Measurements from ENCODE around the gene ARHGAP45. TPM values are rescaled to one million over a fixed set of nuclear protein-coding genes. Genes with fewer than 3 reads are reported as not detected.

ARHGAP45 gene
- total and polyA plus RNA-seq, 8 donors = 12.2 to 211 (median 15.8) TPM

DNA sequence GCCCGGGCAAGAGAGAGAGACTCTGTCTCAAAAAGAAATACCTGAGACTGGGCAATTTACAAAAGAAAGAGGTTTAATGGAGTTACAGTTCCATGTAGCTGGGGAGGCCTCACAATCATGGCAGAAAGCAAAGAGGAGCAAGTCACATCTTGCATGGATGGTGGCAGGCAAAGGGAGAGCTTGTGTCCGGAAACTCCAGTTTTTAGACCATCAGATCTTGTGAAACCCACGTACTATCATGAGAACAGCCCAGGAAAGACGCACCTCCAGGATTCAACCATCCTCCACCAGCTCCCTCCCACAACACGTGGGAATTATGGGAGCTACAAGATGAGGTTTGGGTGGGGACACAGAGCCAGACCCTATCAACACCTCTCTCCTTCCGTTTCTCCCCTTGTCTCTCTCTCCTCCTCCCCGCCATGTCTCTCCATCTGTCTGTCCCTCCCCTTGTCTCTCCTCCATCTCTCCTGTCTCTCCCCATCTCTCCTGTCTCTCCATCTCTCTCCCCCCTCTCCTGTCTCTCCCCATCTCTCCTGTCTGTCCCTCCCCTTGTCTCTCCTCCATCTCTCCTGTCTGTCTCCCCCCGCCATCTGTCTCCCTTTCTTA lies 18.2 kb downstream of the ARHGAP45 start:
- Histone ChIP-seq H3K4me1 (peaks cover 8 to 67% (median 40%) of the 10 kb centered on the region in 4 donors), H3K27me3 (peaks cover 0 to 16% (median 0%) of the 10 kb centered on the region in 3 donors), H3K27ac (no peak overlapping the region), H3K36me3 (peaks cover 25 to 88% (median 64%) of the 10 kb centered on the region in 4 donors), H3K9me3 (no peaks in the 10 kb centered on the region), H3K4me3 (no peak overlapping the region)
- TF ChIP-seq, protein P1, sequence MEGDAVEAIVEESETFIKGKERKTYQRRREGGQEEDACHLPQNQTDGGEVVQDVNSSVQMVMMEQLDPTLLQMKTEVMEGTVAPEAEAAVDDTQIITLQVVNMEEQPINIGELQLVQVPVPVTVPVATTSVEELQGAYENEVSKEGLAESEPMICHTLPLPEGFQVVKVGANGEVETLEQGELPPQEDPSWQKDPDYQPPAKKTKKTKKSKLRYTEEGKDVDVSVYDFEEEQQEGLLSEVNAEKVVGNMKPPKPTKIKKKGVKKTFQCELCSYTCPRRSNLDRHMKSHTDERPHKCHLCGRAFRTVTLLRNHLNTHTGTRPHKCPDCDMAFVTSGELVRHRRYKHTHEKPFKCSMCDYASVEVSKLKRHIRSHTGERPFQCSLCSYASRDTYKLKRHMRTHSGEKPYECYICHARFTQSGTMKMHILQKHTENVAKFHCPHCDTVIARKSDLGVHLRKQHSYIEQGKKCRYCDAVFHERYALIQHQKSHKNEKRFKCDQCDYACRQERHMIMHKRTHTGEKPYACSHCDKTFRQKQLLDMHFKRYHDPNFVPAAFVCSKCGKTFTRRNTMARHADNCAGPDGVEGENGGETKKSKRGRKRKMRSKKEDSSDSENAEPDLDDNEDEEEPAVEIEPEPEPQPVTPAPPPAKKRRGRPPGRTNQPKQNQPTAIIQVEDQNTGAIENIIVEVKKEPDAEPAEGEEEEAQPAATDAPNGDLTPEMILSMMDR (IDR thresholded peaks at IDR 0.05) = no peak
- TF ChIP-seq EP300 (IDR thresholded peaks at IDR 0.05) = no peak
- no peak for TF ChIP-seq POLR2AphosphoS5 (IDR thresholded peaks at IDR 0.05)
- TF ChIP-seq POLR2A (IDR thresholded peaks at IDR 0.05) = no peak
- no peak for DNase-seq
- 64 to 81% (median 74%) methylated on average over 8 of the region's 8 CpGs for WGBS, 5 donors
- intact Hi-C loops (cut with DNase I; ENCODE audit: low total_unique reads) = no loop called here

DNA sequence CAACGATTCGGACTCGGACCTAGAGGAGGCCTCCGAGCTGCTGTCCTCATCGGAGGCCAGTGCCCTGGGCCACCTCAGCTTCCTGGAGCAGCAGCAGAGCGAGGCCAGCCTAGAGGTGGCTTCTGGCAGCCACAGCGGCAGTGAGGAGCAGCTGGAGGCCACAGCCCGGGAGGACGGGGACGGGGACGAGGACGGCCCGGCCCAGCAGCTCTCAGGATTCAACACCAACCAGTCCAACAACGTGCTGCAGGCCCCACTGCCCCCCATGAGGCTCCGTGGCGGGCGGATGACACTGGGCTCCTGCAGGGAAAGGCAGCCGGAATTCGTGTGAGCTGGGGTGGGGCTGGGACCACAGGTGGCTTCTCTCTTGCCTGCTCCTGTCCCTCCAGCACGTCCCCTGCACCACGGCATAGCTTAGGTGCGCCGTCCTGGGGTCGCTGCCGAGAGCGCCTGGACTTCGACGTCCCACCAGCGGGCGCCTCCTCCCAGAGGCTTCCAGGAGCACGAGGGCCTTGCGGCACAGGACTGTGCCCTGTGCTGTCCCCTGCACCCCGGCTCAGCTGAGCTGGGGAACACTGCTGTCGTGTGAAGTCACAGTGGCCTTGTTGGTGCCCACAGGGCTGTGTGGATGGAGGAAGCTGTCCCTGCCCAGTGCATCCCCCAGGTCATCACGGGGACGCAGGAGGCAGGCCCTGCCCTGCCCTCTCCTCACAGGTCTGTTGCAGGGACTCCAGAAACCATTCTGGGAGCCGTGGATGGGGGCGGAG lies 18.9 kb downstream of the ARHGAP45 start:
- peaks cover 28 to 88% (median 65%) of the 10 kb centered on the region in 4 donors for H3K36me3 ChIP-seq
- H3K27me3 ChIP-seq = peaks cover 0 to 16% (median 0%) of the 10 kb centered on the region in 3 donors
- no peak for DNase-seq
- WGBS, 5 donors = 71 to 78% (median 75%) methylated on average over 31 to 38 of the region's 38 CpGs
- H3K9me3 ChIP-seq = no peaks in the 10 kb centered on the region
- no peak overlapping the region for H3K4me3 ChIP-seq
- TF ChIP-seq POLR2AphosphoS5 (IDR thresholded peaks at IDR 0.05) (no peak), POLR2A (IDR thresholded peaks at IDR 0.05) (no peak), EP300 (IDR thresholded peaks at IDR 0.05) (no peak)
- TF ChIP-seq, protein P1 (IDR thresholded peaks at IDR 0.05) = no peak
- H3K4me1 ChIP-seq = peaks cover 8 to 69% (median 40%) of the 10 kb centered on the region in 4 donors
- intact Hi-C loops (cut with DNase I; ENCODE audit: low total_unique reads) = no loop called here
- peak overlapping the region in 1 of 5 donors; percentile 76 for H3K27ac ChIP-seq

DNA sequence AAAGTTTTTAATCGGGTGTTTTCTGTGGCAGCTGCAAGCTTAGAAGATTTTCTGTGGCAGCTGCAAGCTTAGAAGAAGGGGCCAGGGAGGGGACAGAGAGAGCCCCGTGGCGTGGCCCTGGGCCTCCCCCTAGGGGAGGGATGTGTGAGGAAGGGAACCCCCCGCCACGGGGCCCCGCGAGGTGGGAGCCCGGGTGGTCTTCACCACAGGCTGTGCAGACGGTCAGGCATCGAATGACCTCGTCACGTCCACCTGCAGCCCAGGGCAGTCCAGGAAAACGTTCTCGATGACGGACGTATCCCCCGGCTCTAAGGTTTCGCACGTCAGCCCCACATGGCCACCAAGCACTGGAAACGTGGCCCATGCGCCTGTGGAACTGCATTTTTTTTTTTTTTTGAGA lies 19.6 kb downstream of the ARHGAP45 start:
- DNase-seq = no peak
- H3K36me3 ChIP-seq = peaks cover 36 to 88% (median 72%) of the 10 kb centered on the region in 4 donors
- H3K4me3 ChIP-seq = no peak overlapping the region
- intact Hi-C loops (cut with DNase I; ENCODE audit: low total_unique reads) = no loop called here
- peaks cover 0 to 16% (median 0%) of the 10 kb centered on the region in 3 donors for H3K27me3 ChIP-seq
- TF ChIP-seq, protein P1 (IDR thresholded peaks at IDR 0.05) = no peak
- TF ChIP-seq POLR2AphosphoS5 (IDR thresholded peaks at IDR 0.05) = no peak
- no peak for TF ChIP-seq EP300 (IDR thresholded peaks at IDR 0.05)
- no peak for TF ChIP-seq POLR2A (IDR thresholded peaks at IDR 0.05)
- 74 to 81% (median 77%) methylated on average over 21 of the region's 21 CpGs for WGBS, 5 donors
- H3K4me1 ChIP-seq = peaks cover 8 to 69% (median 35%) of the 10 kb centered on the region in 4 donors
- H3K27ac ChIP-seq = peak overlapping the region in 2 of 5 donors; percentile 76 to 77
- H3K9me3 ChIP-seq = no peaks in the 10 kb centered on the region

DNA sequence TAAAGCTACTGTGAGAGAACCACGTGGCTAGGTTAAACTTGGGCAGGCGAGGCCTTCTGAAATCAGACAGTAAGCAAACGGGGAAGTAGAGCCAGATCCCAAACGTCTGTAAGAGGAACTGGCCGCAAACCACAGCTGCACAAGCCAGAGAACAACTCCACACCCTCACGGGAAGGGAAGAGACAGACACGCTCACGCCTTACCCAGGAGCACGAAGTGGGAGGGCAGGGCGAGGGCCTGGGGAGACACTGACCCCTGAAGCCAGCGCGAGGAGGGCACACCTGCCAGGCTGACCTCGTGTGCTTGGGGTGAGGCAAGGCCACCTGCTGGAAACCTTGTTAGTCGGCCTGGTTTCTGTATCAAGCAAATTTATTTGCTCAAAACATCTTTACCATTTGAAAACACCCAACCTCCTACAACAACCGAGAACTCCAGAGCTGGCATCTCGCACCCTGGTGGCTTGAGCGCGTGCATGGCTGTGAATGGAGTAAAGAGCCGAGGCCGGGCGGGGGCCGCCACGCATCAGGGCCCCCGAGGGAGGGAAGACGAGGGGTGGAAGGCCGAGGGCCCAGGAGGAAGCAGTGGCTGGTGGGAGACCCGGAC lies 20.9 kb downstream of the ARHGAP45 start:
- intact Hi-C loops (cut with DNase I; ENCODE audit: low total_unique reads) = no loop called here
- Histone ChIP-seq H3K36me3 (peaks cover 40 to 92% (median 81%) of the 10 kb centered on the region in 4 donors), H3K4me3 (no peak overlapping the region), H3K9me3 (no peaks in the 10 kb centered on the region), H3K27me3 (peaks cover 0 to 4% (median 0%) of the 10 kb centered on the region in 3 donors), H3K27ac (peak overlapping the region in 4 of 5 donors; percentile 19 to 77 (median 60)), H3K4me1 (peaks cover 2 to 67% (median 28%) of the 10 kb centered on the region in 4 donors)
- 57 to 69% (median 64%) methylated on average over 25 to 27 of the region's 27 CpGs for WGBS, 5 donors
- TF ChIP-seq POLR2AphosphoS5 (IDR thresholded peaks at IDR 0.05) = peak in 1 of 3 donors; percentile 32
- TF ChIP-seq EP300 (IDR thresholded peaks at IDR 0.05) = no peak
- DNase-seq = no peak
